ENCODE results near the gene SLC43A2.

The SLC43A2 gene

GRCh38 chr17:1643293-1643998 is 14.8 kb upstream of the SLC43A2 start:
- no peak for FAIRE-seq

- FAIRE-seq: no peak
These were observed 12.4 kb upstream of the SLC43A2 start for GRCh38 chr17:1641065-1641403.

- no peak for FAIRE-seq
These were observed 11.9 kb upstream of the SLC43A2 start for GRCh38 chr17:1640329-1641064.

- no peak for FAIRE-seq
These were observed 11.0 kb upstream of the SLC43A2 start for GRCh38 chr17:1639549-1640180.

GRCh38 chr17:1638624-1639300 is 10.1 kb upstream of the SLC43A2 start:
- FAIRE-seq: no peak

- FAIRE-seq: no peak
These were observed 9.5 kb upstream of the SLC43A2 start for GRCh38 chr17:1638171-1638590.

GRCh38 chr17:1636732-1637285 is 8.2 kb upstream of the SLC43A2 start:
- FAIRE-seq: no peak

- no peak for FAIRE-seq
These were observed 7.2 kb upstream of the SLC43A2 start for GRCh38 chr17:1635675-1636465.

GRCh38 chr17:1634841-1635650 is 6.4 kb upstream of the SLC43A2 start:
- no peak for FAIRE-seq

GRCh38 chr17:1630662-1631061 is 2.0 kb upstream of the SLC43A2 start:
- no peak for FAIRE-seq

GRCh38 chr17:1629504-1630310 is 1.1 kb upstream of the SLC43A2 start:
- FAIRE-seq: no peak

GRCh38 chr17:1628856-1629503 is 346 bp upstream of the SLC43A2 start:
- no peak for FAIRE-seq

- no peak for FAIRE-seq
These were observed 1.3 kb downstream of the SLC43A2 start for GRCh38 chr17:1627182-1627981.

- no peak for FAIRE-seq
These were observed 2.3 kb downstream of the SLC43A2 start for GRCh38 chr17:1626333-1626732.

- no peak for FAIRE-seq
These were observed 3.1 kb downstream of the SLC43A2 start for GRCh38 chr17:1625581-1625980.

GRCh38 chr17:1625053-1625452 is 3.6 kb downstream of the SLC43A2 start:
- FAIRE-seq: no peak

GRCh38 chr17:1624650-1625049 is 4.0 kb downstream of the SLC43A2 start:
- FAIRE-seq: no peak

- no peak for FAIRE-seq
These were observed 5.5 kb downstream of the SLC43A2 start for GRCh38 chr17:1623057-1623630.
